ENCODE measurements around the gene RAB8B. TPM values are rescaled to one million over a fixed set of nuclear protein-coding genes. Genes with fewer than 3 reads are reported as not detected.

The RAB8B gene
- polyA plus RNA-seq, 1 donor from 2014 or later = 87.1 TPM

GRCh38 chr15:63299943-63300575 lies 110.7 kb downstream of the RAB8B start:
- Histone ChIP-seq H3K4me3 (ENCODE audit: low read length) (peak overlapping the region; percentile 49), H3K27me3 (ENCODE audit: insufficient read depth, low read depth, low read length) (no peaks in the 10 kb centered on the region), H3K4me2 (ENCODE audit: low read length) (peak overlapping the region; percentile 50), H3K9me2 (ENCODE audit: insufficient read depth, low read length) (no peaks in the 10 kb centered on the region), H3K9ac (ENCODE audit: low read length) (peak overlapping the region; percentile 35), H3F3A (ENCODE audit: insufficient read depth, low read length, poor library complexity, severe bottlenecking) (no peaks in the 10 kb centered on the region), H3K79me2 (replicated peaks; ENCODE audit: insufficient read depth, low read length) (no peaks in the 10 kb centered on the region), H3K9me3 (ENCODE audit: low read length) (no peaks in the 10 kb centered on the region), H3K36me3 (ENCODE audit: insufficient read depth, low read length) (peaks cover 7% of the 10 kb centered on the region), H2AFZ (ENCODE audit: low read depth, low read length) (no peak overlapping the region), H4K20me1 (ENCODE audit: insufficient read depth) (no peaks in the 10 kb centered on the region), H3K27ac (ENCODE audit: low read length) (peak overlapping the region; percentile 85)
- peak; percentile 51 for TF ChIP-seq POLR2AphosphoS5 (IDR thresholded peaks at IDR 0.05)
- no peak for TF ChIP-seq SMC3 (conservative IDR thresholded peaks at IDR 0.05; ENCODE audit: poor library complexity)
- TF ChIP-seq EP300 (conservative IDR thresholded peaks at IDR 0.05; ENCODE audit: poor library complexity, severe bottlenecking) = peak; percentile 97

DNA sequence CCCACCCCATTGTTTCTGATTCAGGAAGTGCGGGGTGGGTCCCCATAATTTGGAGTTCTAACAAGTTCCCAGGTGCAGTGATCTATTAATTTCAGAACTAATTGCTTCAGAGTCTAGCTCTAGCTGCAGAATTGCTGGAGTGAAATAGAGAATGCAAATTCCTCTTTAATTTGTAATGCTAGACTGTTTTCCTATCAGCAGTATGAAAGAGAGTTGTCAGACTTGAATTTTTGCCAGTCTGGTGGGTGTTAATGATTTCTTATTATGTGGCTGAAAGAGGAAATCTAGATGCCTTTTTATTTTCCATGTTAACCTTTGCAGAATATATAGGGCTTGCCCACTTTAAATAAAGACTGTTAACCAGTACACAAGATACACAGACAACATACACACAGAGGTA lies 111.7 kb downstream of the RAB8B start:
- Histone ChIP-seq H3K4me3 (ENCODE audit: low read length) (no peak overlapping the region), H2AFZ (ENCODE audit: low read depth, low read length) (no peak overlapping the region), H3K9me2 (ENCODE audit: insufficient read depth, low read length) (no peaks in the 10 kb centered on the region), H3K4me2 (ENCODE audit: low read length) (peak overlapping the region; percentile 12), H3K9ac (ENCODE audit: low read length) (no peak overlapping the region), H3K79me2 (replicated peaks; ENCODE audit: insufficient read depth, low read length) (no peaks in the 10 kb centered on the region), H3K36me3 (ENCODE audit: insufficient read depth, low read length) (peaks cover 7% of the 10 kb centered on the region), H4K20me1 (ENCODE audit: insufficient read depth) (no peaks in the 10 kb centered on the region), H3K9me3 (ENCODE audit: low read length) (no peaks in the 10 kb centered on the region), H3K27ac (ENCODE audit: low read length) (peak overlapping the region; percentile 6), H3F3A (ENCODE audit: insufficient read depth, low read length, poor library complexity, severe bottlenecking) (no peaks in the 10 kb centered on the region), H3K27me3 (ENCODE audit: insufficient read depth, low read depth, low read length) (no peaks in the 10 kb centered on the region)
- TF ChIP-seq TAF1 (IDR thresholded peaks at IDR 0.05; ENCODE audit: low read depth) (no peak), POLR2AphosphoS5 (IDR thresholded peaks at IDR 0.05) (no peak), RAD21 (conservative IDR thresholded peaks at IDR 0.05) (no peak), MXI1 (conservative IDR thresholded peaks at IDR 0.05; ENCODE audit: poor library complexity, severe bottlenecking) (no peak), EP300 (conservative IDR thresholded peaks at IDR 0.05; ENCODE audit: poor library complexity, severe bottlenecking) (no peak), SMC3 (conservative IDR thresholded peaks at IDR 0.05; ENCODE audit: poor library complexity) (no peak), EZH2 (IDR thresholded peaks at IDR 0.05; ENCODE audit: borderline replicate concordance, insufficient read depth, low read length, poor library complexity, severe bottlenecking) (no peak)
- TF ChIP-seq, protein P1, sequence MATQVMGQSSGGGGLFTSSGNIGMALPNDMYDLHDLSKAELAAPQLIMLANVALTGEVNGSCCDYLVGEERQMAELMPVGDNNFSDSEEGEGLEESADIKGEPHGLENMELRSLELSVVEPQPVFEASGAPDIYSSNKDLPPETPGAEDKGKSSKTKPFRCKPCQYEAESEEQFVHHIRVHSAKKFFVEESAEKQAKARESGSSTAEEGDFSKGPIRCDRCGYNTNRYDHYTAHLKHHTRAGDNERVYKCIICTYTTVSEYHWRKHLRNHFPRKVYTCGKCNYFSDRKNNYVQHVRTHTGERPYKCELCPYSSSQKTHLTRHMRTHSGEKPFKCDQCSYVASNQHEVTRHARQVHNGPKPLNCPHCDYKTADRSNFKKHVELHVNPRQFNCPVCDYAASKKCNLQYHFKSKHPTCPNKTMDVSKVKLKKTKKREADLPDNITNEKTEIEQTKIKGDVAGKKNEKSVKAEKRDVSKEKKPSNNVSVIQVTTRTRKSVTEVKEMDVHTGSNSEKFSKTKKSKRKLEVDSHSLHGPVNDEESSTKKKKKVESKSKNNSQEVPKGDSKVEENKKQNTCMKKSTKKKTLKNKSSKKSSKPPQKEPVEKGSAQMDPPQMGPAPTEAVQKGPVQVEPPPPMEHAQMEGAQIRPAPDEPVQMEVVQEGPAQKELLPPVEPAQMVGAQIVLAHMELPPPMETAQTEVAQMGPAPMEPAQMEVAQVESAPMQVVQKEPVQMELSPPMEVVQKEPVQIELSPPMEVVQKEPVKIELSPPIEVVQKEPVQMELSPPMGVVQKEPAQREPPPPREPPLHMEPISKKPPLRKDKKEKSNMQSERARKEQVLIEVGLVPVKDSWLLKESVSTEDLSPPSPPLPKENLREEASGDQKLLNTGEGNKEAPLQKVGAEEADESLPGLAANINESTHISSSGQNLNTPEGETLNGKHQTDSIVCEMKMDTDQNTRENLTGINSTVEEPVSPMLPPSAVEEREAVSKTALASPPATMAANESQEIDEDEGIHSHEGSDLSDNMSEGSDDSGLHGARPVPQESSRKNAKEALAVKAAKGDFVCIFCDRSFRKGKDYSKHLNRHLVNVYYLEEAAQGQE (IDR thresholded peaks at IDR 0.05; ENCODE audit: borderline replicate concordance) = no peak
- TF ChIP-seq, protein P2, sequence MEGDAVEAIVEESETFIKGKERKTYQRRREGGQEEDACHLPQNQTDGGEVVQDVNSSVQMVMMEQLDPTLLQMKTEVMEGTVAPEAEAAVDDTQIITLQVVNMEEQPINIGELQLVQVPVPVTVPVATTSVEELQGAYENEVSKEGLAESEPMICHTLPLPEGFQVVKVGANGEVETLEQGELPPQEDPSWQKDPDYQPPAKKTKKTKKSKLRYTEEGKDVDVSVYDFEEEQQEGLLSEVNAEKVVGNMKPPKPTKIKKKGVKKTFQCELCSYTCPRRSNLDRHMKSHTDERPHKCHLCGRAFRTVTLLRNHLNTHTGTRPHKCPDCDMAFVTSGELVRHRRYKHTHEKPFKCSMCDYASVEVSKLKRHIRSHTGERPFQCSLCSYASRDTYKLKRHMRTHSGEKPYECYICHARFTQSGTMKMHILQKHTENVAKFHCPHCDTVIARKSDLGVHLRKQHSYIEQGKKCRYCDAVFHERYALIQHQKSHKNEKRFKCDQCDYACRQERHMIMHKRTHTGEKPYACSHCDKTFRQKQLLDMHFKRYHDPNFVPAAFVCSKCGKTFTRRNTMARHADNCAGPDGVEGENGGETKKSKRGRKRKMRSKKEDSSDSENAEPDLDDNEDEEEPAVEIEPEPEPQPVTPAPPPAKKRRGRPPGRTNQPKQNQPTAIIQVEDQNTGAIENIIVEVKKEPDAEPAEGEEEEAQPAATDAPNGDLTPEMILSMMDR (IDR thresholded peaks at IDR 0.05; ENCODE audit: poor library complexity, severe bottlenecking) = no peak

All from neural cell (in vitro differentiated cells).